Transverse colon (tissue), 4 donors: ENCODE results near the gene ZNF689. TPM values are rescaled to one million over a fixed set of nuclear protein-coding genes. Genes with fewer than 3 reads are reported as not detected.

Experiments used
- DNase-seq: peaks from one replicate; pipeline ENCODE4 v3.0.0-alpha.2; 2019
- H3K27ac ChIP-seq, 4 donors: fragments of 200-600 bp; sonication (generic); 2 replicates each; pipeline ENCODE4 v1.5.1; 2016 to 2018; ENCODE audit warnings: inconsistent platforms in 4 of 4
- H3K27me3 ChIP-seq: fragments of 200-600 bp; sonication (generic); 2 replicates; pipeline ENCODE4 v1.5.1; 2017; ENCODE audit warnings: inconsistent platforms
- H3K36me3 ChIP-seq, 4 donors: fragments of 200-600 bp; sonication (generic); 2 replicates each; pipeline ENCODE4 v1.5.1; 2017 to 2019; ENCODE audit warnings: inconsistent platforms in 4 of 4
- H3K4me1 ChIP-seq, 4 donors: fragments of 200-600 bp; sonication (generic); 2 replicates each; pipeline ENCODE4 v1.5.1; 2017 to 2020; ENCODE audit warnings: inconsistent platforms in 4 of 4
- H3K4me3 ChIP-seq, 4 donors: fragments of 200-600 bp; sonication (generic); 1 replicate in 1 of 4; 2 replicates in 3 of 4; pipeline versions ENCODE4 v1.5.1 to v1.6.1; 2017 to 2019; ENCODE audit warnings: inconsistent platforms in 4 of 4
- H3K9me3 ChIP-seq, 2 donors: fragments of 200-600 bp; sonication (generic); 2 replicates each; pipeline ENCODE4 v1.5.1; 2017 to 2019; ENCODE audit warnings: inconsistent platforms in 2 of 2
- EP300 ChIP-seq: sonication (generic); formaldehyde crosslinking; IDR thresholded peaks from one replicate; pipeline ENCODE4 v1.6.1; 2017; ENCODE audit warnings: antibody characterized with exemption, low read depth
- POLR2A ChIP-seq: fragments of 450-650 bp; IDR thresholded peaks from one replicate; pipeline ENCODE4 v1.6.1; 2016; ENCODE audit warnings: antibody characterized with exemption, mild to moderate bottlenecking, moderate library complexity
- POLR2AphosphoS5 ChIP-seq, 3 donors: sonication (generic); formaldehyde crosslinking; IDR thresholded peaks; one replicate each; pipeline ENCODE4 v1.6.1; 2016; ENCODE audit warnings: antibody characterized with exemption in 3 of 3
- WGBS, 2 donors: methylation state at CpG; one replicate each; pipeline ENCODE4 v1.1.5; 2018; ENCODE audit warnings: low coverage in 1 of 2; 5-methylcytosine and 5-hydroxymethylcytosine counted together
- in situ Hi-C, 4 donors: fragments of 200-750 bp; cut with MboI; loops; one replicate each; pipeline versions ENCODE4 v1.15.0 to v1.15.1; 2017; ENCODE audit warnings: low sequenced_read_pairs in 3 of 4, low pct_ligation_motif_present in 1 of 4, low pct_unique_long_range_greater_than_20kb in 1 of 4
- intact Hi-C: fragments of 100-400 bp; cut with DNase I; formaldehyde crosslinking; loops from one replicate; pipeline ENCODE4 v1.15.1; 2023; ENCODE audit warnings: low total_unique reads
- total RNA-seq, 4 donors: library from RNA; depleted of rRNA; stranded (reverse); fragments of >200 nt; gene quantifications; one replicate each; pipeline ENCODE4 v1.1.0, GENCODE V29; 2016
- TF ChIP-seq, protein P1 (sequence below), 5 experiments: fragments of 200-600 bp in 3 of 5; fragments of 450-650 bp in 2 of 5; sonication (generic) in 3 of 5; IDR thresholded peaks; 1 replicate in 2 of 5; 2 replicates in 3 of 5; pipeline ENCODE4 v1.5.1; 2016 to 2017; ENCODE audit warnings: antibody characterized with exemption in 5 of 5, inconsistent platforms in 3 of 5, mild to moderate bottlenecking in 2 of 5, moderate library complexity in 1 of 5

Gene ZNF689
- total RNA-seq, 4 donors from 2014 or later: 3.4 to 77.1 (median 8.1) TPM

DNA sequence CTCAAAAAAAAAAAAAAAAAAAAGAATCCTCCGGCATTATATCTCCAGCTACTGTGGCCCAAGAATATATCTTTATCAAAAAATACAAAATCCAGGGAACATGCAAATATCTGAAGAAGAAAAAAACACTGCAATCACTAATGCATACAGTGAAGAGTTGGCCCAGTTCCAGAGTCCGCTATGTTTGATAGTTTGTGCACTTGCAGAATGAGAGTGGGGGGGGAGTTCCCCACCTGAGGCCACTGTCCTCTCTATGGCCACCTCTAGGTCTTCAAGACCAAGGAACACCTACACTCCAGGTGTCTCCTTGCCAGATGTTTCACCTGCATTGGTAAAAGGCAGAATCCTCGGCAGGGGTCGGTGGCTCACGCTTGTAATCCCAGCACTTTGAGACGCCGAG lies 28.7 kb downstream of the ZNF689 start:
- Histone ChIP-seq H3K4me3 (no peak overlapping the region), H3K27ac (no peak overlapping the region), H3K4me1 (peaks cover 7 to 29% (median 19%) of the 10 kb centered on the region in 4 donors), H3K27me3 (no peaks in the 10 kb centered on the region), H3K36me3 (peaks cover 0 to 14% (median 3%) of the 10 kb centered on the region in 4 donors), H3K9me3 (no peaks in the 10 kb centered on the region)
- intact Hi-C loops (no loop called here), in situ Hi-C loops (no loop called here)
- TF ChIP-seq EP300 (no peak), POLR2AphosphoS5 (IDR thresholded peaks at IDR 0.05) (no peak), POLR2A (no peak)
- TF ChIP-seq, protein P1, sequence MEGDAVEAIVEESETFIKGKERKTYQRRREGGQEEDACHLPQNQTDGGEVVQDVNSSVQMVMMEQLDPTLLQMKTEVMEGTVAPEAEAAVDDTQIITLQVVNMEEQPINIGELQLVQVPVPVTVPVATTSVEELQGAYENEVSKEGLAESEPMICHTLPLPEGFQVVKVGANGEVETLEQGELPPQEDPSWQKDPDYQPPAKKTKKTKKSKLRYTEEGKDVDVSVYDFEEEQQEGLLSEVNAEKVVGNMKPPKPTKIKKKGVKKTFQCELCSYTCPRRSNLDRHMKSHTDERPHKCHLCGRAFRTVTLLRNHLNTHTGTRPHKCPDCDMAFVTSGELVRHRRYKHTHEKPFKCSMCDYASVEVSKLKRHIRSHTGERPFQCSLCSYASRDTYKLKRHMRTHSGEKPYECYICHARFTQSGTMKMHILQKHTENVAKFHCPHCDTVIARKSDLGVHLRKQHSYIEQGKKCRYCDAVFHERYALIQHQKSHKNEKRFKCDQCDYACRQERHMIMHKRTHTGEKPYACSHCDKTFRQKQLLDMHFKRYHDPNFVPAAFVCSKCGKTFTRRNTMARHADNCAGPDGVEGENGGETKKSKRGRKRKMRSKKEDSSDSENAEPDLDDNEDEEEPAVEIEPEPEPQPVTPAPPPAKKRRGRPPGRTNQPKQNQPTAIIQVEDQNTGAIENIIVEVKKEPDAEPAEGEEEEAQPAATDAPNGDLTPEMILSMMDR (IDR thresholded peaks at IDR 0.05): no peak
- 61 to 89% methylated on average over 2 to 7 of the region's 7 CpGs for WGBS, 2 donors
- no peak for DNase-seq

DNA sequence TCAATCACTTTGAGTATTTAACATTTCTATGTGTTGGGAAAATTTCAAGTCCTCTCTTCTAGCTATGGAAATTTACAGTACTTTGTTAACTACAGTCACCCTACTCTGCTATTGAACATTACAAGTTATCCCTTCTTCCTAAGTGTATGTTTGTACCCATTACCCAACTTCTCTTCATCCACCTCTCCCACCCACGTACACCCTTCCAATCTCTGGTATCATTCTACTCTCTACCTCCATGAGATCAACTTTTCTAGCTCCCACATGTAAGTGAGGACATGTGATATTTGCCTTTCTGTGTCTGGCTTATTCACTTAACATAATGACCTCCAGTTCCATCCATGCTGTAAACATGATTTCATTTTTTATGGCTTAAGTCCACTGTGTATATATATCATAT lies 35.5 kb downstream of the ZNF689 start:
- TF ChIP-seq POLR2AphosphoS5 (IDR thresholded peaks at IDR 0.05): no peak
- TF ChIP-seq POLR2A: no peak
- TF ChIP-seq, protein P1 (IDR thresholded peaks at IDR 0.05): no peak
- no peak for TF ChIP-seq EP300
- Histone ChIP-seq H3K27me3 (no peaks in the 10 kb centered on the region), H3K27ac (no peak overlapping the region), H3K36me3 (peaks cover 0 to 5% (median 0%) of the 10 kb centered on the region in 4 donors), H3K9me3 (no peaks in the 10 kb centered on the region), H3K4me1 (peaks cover 12 to 24% (median 17%) of the 10 kb centered on the region in 4 donors), H3K4me3 (no peak overlapping the region)
- in situ Hi-C loops (loop anchor here in 2 of 4 donors (10.0 to 25.0 kb wide), 2 partner anchors 60 to 137 kb away; partner anchors contain the start of genes DCTPP1 (in 1 of the 2) and SEPHS2 (in 1 of the 2)), intact Hi-C loops (loop anchor here (10.0 kb wide), 1 partner anchor 50 kb away; no protein-coding TSS in a partner anchor)
- DNase-seq: no peak
- WGBS, 2 donors: 40 to 59% methylated on average over 1 of the region's 1 CpG

DNA sequence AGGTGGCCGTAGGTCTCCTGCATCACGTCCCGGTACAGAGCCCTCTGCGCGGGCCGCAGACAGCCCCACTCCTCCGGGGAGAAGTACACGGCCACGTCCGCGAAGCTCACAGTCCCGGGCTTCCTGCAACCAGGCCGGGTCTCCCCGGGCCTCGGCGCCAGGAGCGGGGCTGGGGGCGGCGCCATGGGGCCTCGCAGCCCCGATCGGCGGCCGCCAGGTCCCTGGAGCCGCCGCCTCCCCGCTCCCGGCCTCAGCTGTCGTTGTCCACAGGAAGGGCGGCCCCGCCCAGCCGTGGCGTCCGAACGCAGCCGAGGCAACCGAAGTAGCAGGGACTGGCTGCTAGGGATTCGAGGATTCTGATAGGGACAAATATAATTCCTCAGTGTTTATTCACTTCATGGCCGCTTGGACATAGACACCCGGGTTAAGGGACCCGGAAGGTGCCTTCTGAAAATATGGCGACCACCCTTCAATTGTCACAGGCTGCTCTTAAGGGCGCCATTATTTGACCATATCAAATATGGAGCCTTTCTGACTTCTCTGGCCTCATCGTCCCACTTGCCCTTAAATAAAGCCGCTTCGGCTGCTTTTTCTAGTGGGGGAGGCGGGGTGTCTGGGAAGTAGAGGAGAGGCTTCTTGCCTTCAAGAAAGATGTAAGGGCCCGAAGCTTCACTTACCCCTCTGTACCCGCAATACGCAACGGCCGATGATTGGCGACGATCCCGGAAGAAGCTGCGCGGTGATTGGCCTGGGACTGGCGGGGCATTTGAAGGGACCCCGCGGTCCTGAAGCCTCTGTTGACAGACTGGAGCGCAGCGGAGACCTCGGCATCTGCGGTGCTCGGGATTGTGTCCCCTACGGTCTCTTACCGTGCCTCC lies 38.5 kb downstream of the ZNF689 start, which contains the start of gene ZNF688:
Gene ZNF688 (minus strand): TSS at position 270 of the 878 bp plus-strand sequence. CDS start 85 bp downstream, at position 185.
- WGBS, 2 donors: 0% methylated on average over 61 of the region's 67 CpGs; no CpG with 5 or more reads in 1 of the 2 donors
- in situ Hi-C loops: loop anchor here in 2 of 4 donors (10.0 to 25.0 kb wide), 2 partner anchors 63 to 134 kb away; partner anchors contain the start of genes DCTPP1 (in 1 of the 2) and SEPHS2 (in 1 of the 2)
- no peaks in the 10 kb centered on the region for H3K27me3 ChIP-seq
- peak within 1 kb of the TSS; percentile 81 to 92 (median 82) for H3K4me3 ChIP-seq
- TF ChIP-seq EP300 (no peak), POLR2A (peak; percentile 74), POLR2AphosphoS5 (IDR thresholded peaks at IDR 0.05) (peak; percentile 66 to 84 (median 73))
- TF ChIP-seq, protein P1 (IDR thresholded peaks at IDR 0.05): peak in 1 of 5 experiments; percentile 39
- H3K36me3 ChIP-seq: no peaks in the 10 kb centered on the region
- peaks cover 12 to 34% (median 24%) of the 10 kb centered on the region in 4 donors for H3K4me1 ChIP-seq
- peak within 1 kb of the TSS; percentile 99 to 100 (median 99) for H3K27ac ChIP-seq
- intact Hi-C loops: loop anchor here (10.0 kb wide), 1 partner anchor 53 kb away; no protein-coding TSS in a partner anchor
- peak; percentile 96 for DNase-seq
- no peaks in the 10 kb centered on the region for H3K9me3 ChIP-seq
